Prostate gland (tissue), 2 donors: ENCODE data around the gene C1orf94. TPM values are rescaled to one million over a fixed set of nuclear protein-coding genes. Genes with fewer than 3 reads are reported as not detected.

Experiments
- DNase-seq: peaks from one replicate; pipeline ENCODE4 v3.0.0-alpha.2; 2019; ENCODE audit warnings: low spot score
- H3K27ac ChIP-seq, 2 donors: fragments of 200-600 bp; sonication (generic); 2 replicates each; pipeline ENCODE4 v1.5.1; 2017 to 2019
- H3K27me3 ChIP-seq: fragments of 200-600 bp; sonication (generic); replicated peaks from 2 replicates; pipeline ENCODE4 v1.5.1; 2019; ENCODE audit not compliant: insufficient read depth
- H3K36me3 ChIP-seq, 2 donors: fragments of 200-600 bp; sonication (generic); 1 replicate in 1 of 2; 2 replicates in 1 of 2; pipeline versions ENCODE4 v1.5.1 to v1.8.1; 2017 to 2019
- H3K4me1 ChIP-seq: fragments of 200-600 bp; sonication (generic); replicated peaks from 2 replicates; pipeline ENCODE4 v1.5.1; 2019
- H3K4me3 ChIP-seq, 2 donors: fragments of 200-600 bp; sonication (generic); 2 replicates each; pipeline ENCODE4 v1.5.1; 2017 to 2019
- H3K9me3 ChIP-seq: fragments of 200-600 bp; sonication (generic); 2 replicates; pipeline ENCODE4 v1.5.1; 2017
- POLR2A ChIP-seq: fragments of 450-650 bp; IDR thresholded peaks from one replicate; pipeline ENCODE4 v1.6.1; 2016; ENCODE audit warnings: antibody characterized with exemption, mild to moderate bottlenecking
- POLR2AphosphoS5 ChIP-seq: sonication (generic); formaldehyde crosslinking; IDR thresholded peaks from one replicate; pipeline ENCODE4 v1.6.1; 2017; ENCODE audit warnings: antibody characterized with exemption
- WGBS: methylation state at CpG from one replicate; pipeline ENCODE4 v1.1.5; 2018; 5-methylcytosine and 5-hydroxymethylcytosine counted together
- intact Hi-C: fragments of 100-400 bp; cut with DNase I; formaldehyde crosslinking; loops from one replicate; pipeline ENCODE4 v1.14.2; 2022
- total RNA-seq, 2 donors: library from RNA; depleted of rRNA; stranded (reverse); fragments of >200 nt; gene quantifications; one replicate each; pipeline ENCODE4 v1.1.0, GENCODE V29; 2016
- TF ChIP-seq, protein P1 (sequence below), 4 experiments: fragments of 200-600 bp in 2 of 4; fragments of 450-650 bp in 2 of 4; sonication (generic) in 2 of 4; IDR thresholded peaks; 1 replicate in 3 of 4; 2 replicates in 1 of 4; pipeline ENCODE4 v1.5.1; 2016 to 2019; ENCODE audit warnings: antibody characterized with exemption in 4 of 4, mild to moderate bottlenecking in 2 of 4, moderate library complexity in 2 of 4

The C1orf94 gene
- total RNA-seq, 2 donors from 2014 or later = 2.3 TPM; not detected in 1

DNA sequence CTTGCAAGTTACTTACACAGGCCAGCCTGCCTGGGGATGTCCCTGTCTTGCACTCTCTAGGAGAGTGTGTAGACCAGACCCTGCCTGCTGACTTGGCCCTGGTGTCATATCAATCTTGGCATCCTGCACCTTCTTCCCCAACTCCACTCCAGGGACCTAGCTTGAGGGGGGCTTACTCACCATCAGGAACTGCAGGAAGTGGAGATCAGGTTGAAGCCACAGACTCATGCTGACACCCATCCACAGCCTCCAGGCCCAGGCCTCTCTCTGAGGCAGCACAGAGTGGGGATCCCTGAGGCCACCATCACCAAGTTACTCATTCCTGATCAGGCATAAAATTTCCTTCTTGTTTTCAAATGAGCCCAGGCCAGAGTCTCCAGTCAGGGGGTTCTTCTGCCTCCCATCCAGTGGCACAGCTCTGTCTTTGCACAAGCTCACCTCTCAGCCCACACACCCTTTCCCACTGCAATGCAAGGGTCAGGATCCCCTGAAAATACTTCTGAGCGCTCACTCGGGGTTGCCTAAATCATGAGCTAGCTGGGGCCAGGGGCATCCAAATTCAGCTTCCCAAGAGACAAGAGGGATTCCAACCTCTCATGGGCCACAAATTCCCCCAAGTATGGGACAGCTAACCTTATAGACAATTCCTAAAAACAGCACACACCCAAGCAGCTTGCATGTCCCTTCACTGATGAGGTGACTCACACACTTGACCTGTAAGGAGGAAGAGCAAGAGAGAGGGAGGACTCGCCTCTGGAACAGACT, 45.1 kb upstream of the C1orf94 start:
- WGBS = 92% methylated on average over 3 of the region's 3 CpGs
- TF ChIP-seq POLR2AphosphoS5 (no peak), POLR2A (no peak)
- TF ChIP-seq, protein P1, sequence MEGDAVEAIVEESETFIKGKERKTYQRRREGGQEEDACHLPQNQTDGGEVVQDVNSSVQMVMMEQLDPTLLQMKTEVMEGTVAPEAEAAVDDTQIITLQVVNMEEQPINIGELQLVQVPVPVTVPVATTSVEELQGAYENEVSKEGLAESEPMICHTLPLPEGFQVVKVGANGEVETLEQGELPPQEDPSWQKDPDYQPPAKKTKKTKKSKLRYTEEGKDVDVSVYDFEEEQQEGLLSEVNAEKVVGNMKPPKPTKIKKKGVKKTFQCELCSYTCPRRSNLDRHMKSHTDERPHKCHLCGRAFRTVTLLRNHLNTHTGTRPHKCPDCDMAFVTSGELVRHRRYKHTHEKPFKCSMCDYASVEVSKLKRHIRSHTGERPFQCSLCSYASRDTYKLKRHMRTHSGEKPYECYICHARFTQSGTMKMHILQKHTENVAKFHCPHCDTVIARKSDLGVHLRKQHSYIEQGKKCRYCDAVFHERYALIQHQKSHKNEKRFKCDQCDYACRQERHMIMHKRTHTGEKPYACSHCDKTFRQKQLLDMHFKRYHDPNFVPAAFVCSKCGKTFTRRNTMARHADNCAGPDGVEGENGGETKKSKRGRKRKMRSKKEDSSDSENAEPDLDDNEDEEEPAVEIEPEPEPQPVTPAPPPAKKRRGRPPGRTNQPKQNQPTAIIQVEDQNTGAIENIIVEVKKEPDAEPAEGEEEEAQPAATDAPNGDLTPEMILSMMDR (IDR thresholded peaks at IDR 0.05) = no peak
- H3K4me1 ChIP-seq = no peaks in the 10 kb centered on the region
- no peak overlapping the region for H3K27ac ChIP-seq
- intact Hi-C loops = no loop called here
- no peaks in the 10 kb centered on the region for H3K9me3 ChIP-seq
- no peak for DNase-seq
- H3K4me3 ChIP-seq = no peak overlapping the region
- H3K27me3 ChIP-seq = no peaks in the 10 kb centered on the region
- H3K36me3 ChIP-seq = no peaks in the 10 kb centered on the region

DNA sequence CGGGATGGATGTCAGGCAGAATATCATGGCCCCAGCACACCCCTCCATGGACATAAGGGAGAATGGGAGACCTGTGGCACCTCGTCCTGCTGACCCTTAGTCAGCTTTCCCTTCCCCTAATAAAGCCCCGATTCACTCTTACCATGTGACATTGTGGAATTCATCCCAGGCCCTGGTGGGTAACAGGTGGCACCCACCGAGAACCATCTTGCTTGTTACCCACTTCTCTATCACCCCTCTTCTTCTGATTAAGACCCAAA, 44.6 kb upstream of the C1orf94 start:
- Histone ChIP-seq H3K27ac (no peak overlapping the region), H3K4me3 (no peak overlapping the region), H3K4me1 (no peaks in the 10 kb centered on the region), H3K9me3 (no peaks in the 10 kb centered on the region), H3K36me3 (no peaks in the 10 kb centered on the region), H3K27me3 (no peaks in the 10 kb centered on the region)
- no peak for DNase-seq
- WGBS = 87% methylated on average over 4 of the region's 4 CpGs
- intact Hi-C loops = no loop called here
- no peak for TF ChIP-seq POLR2AphosphoS5
- TF ChIP-seq, protein P1 (IDR thresholded peaks at IDR 0.05) = no peak
- TF ChIP-seq POLR2A = no peak

- DNase-seq = no peak
- Histone ChIP-seq H3K36me3 (no peaks in the 10 kb centered on the region), H3K27me3 (no peaks in the 10 kb centered on the region), H3K4me1 (no peaks in the 10 kb centered on the region), H3K4me3 (no peak overlapping the region), H3K9me3 (no peaks in the 10 kb centered on the region), H3K27ac (no peak overlapping the region)
- WGBS = 74% methylated on average over 3 of the region's 3 CpGs
- intact Hi-C loops = no loop called here
- TF ChIP-seq, protein P1 (IDR thresholded peaks at IDR 0.05) = no peak
- TF ChIP-seq POLR2AphosphoS5 (no peak), POLR2A (no peak)
Observed at GRCh38 chr1:34137411-34137810, 39.3 kb upstream of the C1orf94 start.

DNA sequence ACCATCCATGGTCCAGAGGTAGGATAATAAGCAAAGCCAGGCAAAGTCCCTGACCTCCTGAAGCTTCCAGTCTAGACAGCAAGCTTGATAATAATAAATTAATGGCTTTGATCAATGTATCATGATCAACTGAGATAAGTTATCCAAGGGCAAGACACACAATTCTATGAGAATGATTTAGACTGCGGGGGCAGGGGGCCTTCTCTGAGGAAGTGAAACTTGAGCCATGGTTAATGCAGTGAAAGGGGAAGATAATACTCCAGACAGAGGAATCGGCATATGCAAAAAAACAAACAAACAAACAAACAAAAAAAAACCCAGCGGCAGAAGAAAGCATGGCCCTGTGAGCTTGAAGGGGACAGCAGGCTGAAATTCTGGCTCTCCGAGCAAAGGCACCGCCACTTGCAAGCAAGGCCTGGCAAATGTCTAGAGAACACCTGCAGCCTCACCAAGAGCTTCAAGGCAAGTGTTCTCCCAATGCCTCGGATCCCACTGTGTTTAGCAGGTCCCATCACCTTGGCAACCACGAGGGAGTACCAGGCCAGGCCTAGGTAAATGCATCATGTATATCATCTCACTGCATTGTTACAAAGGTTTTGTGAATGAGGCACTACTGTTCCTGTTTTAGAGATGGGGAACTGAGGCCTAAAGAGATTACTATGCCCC, 36.6 kb upstream of the C1orf94 start:
- Histone ChIP-seq H3K4me3 (no peak overlapping the region), H3K27me3 (no peaks in the 10 kb centered on the region), H3K9me3 (no peaks in the 10 kb centered on the region), H3K4me1 (no peaks in the 10 kb centered on the region), H3K27ac (no peak overlapping the region), H3K36me3 (no peaks in the 10 kb centered on the region)
- WGBS = 51% methylated on average over 7 of the region's 7 CpGs
- intact Hi-C loops = no loop called here
- TF ChIP-seq, protein P1 (IDR thresholded peaks at IDR 0.05) = no peak
- no peak for TF ChIP-seq POLR2AphosphoS5
- no peak for TF ChIP-seq POLR2A
- DNase-seq = no peak

DNA sequence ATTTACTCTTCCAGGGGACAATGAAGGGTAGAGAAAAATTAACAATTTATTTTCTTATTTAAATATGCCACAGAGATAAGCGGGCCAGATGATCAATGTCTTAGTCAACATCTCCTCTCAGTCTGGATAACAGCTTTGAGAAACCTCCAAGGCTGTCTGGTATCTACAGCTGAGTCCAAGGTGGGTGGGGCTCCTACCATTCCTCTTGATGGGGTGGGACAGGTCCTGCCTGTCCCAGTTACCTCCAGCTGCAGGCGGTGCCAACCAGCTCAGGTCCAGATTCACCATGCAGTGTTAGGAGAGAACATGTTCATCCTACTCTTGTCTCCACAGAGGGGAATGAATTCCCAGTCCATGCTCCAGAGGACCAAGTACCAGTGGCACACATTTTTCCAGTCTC, 32.7 kb upstream of the C1orf94 start:
- TF ChIP-seq POLR2A (no peak), POLR2AphosphoS5 (no peak)
- TF ChIP-seq, protein P1 (IDR thresholded peaks at IDR 0.05) = no peak
- H3K27me3 ChIP-seq = no peaks in the 10 kb centered on the region
- H3K36me3 ChIP-seq = no peaks in the 10 kb centered on the region
- DNase-seq = no peak
- H3K4me3 ChIP-seq = no peak overlapping the region
- 89% methylated on average over 2 of the region's 2 CpGs for WGBS
- H3K27ac ChIP-seq = no peak overlapping the region
- no peaks in the 10 kb centered on the region for H3K4me1 ChIP-seq
- intact Hi-C loops = no loop called here
- no peaks in the 10 kb centered on the region for H3K9me3 ChIP-seq
